NT2/D1 (cell line): ENCODE results near the gene UTP14C.
"Not testable (repeated sequence)": the region's sequence is repeated elsewhere in the genome, so short reads cannot be mapped to it uniquely, and the experiment has no call there.

Experiments used
- DNase-seq: peaks from one replicate; pipeline ENCODE4 v3.0.0-alpha.2; 2011; ENCODE audit warnings: low read depth, low spot score
- H3K27me3 ChIP-seq: 2 replicates; pipeline ENCODE4 v1.6.0; 2011; ENCODE audit warnings: mild to moderate bottlenecking; ENCODE audit not compliant: insufficient read length, insufficient read depth
- H3K36me3 ChIP-seq: 2 replicates; pipeline ENCODE4 v1.6.1; 2011; ENCODE audit warnings: mild to moderate bottlenecking, low read length, mixed read lengths; ENCODE audit not compliant: insufficient read depth, insufficient read length
- H3K4me1 ChIP-seq: 2 replicates; pipeline ENCODE4 v1.5.1; 2011; ENCODE audit not compliant: insufficient read depth, insufficient read length
- H3K4me3 ChIP-seq: 2 replicates; pipeline ENCODE4 v1.5.1; 2011; ENCODE audit warnings: low read depth; ENCODE audit not compliant: insufficient read length
- H3K9ac ChIP-seq: 2 replicates; pipeline ENCODE4 v1.6.0; 2011; ENCODE audit warnings: low read depth; ENCODE audit not compliant: insufficient read length
- H3K9me3 ChIP-seq: 2 replicates; pipeline ENCODE4 v1.5.1; 2011; ENCODE audit warnings: mild to moderate bottlenecking, low read length; ENCODE audit not compliant: insufficient read depth
- SUZ12 ChIP-seq: IDR thresholded peaks from 2 replicates; pipeline ENCODE4 v1.6.1; 2011; ENCODE audit not compliant: insufficient read length, insufficient read depth; ENCODE audit errors: extremely low read depth
- YY1 ChIP-seq: IDR thresholded peaks from 2 replicates; pipeline ENCODE4 v1.6.1; 2011; ENCODE audit not compliant: insufficient read length, insufficient read depth
- ZNF274 ChIP-seq: IDR thresholded peaks from 2 replicates; pipeline ENCODE4 v1.6.1; 2011; ENCODE audit warnings: mild to moderate bottlenecking, low read depth, low read length

The UTP14C gene

DNA sequence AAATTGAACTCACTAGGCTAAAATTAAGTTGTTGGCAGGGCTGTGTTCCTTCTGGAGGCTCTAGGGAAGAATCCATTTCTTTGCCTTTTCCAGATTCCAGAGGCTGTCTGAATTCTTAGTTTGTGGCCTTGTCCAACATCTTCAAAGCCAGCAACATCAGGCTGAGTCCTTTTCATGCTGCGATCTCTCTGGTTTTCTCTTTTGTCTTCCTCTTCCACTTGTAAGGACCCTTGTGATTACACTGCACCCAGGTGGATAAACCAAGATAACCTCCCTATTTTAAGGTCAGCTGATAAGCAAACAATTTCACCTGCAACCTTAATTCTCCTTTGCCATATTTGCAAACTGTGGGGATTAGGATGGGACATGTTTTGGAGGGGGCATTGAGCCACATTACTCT is 11.5 kb downstream of the UTP14C start:
- H3K36me3 ChIP-seq, result no peaks in the 10 kb centered on the region

DNA sequence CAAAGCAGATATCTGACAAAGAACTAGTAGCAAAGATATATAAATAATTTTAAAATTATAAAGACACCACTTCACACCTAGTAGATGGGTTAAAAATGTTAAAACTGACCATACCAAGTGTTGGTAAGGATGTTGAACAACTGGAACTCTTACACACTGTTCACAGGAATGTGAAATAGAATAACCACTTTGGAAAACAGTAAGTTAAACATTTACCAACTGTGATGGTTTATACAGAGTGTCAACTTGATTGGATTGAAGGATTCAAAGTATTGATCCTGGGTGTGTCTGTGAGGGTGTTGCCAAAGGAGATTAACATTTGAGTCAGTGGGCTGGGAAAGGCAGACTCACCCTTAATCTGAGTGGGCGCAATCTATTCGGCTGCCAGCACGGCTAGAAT is 19.2 kb downstream of the UTP14C start:
- DNase-seq, result no peak
- no peaks in the 10 kb centered on the region for H3K27me3 ChIP-seq
- H3K9me3 ChIP-seq, result no peaks in the 10 kb centered on the region
- H3K36me3 ChIP-seq, result no peaks in the 10 kb centered on the region
- no peak overlapping the region for H3K4me3 ChIP-seq
- H3K4me1 ChIP-seq, result no peaks in the 10 kb centered on the region
- H3K9ac ChIP-seq, result no peak overlapping the region
- no peak for TF ChIP-seq ZNF274
- TF ChIP-seq SUZ12, result no peak
- TF ChIP-seq YY1, result no peak

More for the DNA sequence above, 11.5 kb downstream of the UTP14C start:
- Histone ChIP-seq H3K27me3 (no peaks in the 10 kb centered on the region), H3K9me3 (no peaks in the 10 kb centered on the region), H3K4me1 (no peaks in the 10 kb centered on the region), H3K9ac (no peak overlapping the region), H3K4me3 (no peak overlapping the region)
- no peak for TF ChIP-seq YY1
- TF ChIP-seq ZNF274, result no peak
- TF ChIP-seq SUZ12, result no peak
- no peak for DNase-seq

DNA sequence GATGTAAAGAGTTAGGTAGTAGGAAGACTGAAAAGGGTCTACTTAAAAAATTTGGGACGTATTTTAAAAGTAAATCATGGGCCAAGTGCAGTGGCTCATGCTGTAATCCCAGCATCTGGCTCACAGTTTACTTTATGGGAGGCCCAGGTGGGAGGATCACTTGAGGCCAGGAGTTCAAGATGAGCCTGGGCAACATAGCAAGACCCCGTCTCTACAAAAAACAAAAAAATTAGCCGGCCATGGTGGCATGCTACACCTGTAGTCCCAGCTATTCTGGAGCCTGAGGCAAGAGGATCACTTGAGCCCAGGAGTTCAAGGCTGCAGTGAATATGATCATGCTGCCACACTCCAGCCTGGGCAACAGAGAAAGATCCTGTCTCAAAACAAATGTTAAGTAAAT is 23.0 kb downstream of the UTP14C start:
- Histone ChIP-seq H3K4me3 (no peak overlapping the region), H3K36me3 (no peaks in the 10 kb centered on the region), H3K9ac (no peak overlapping the region), H3K27me3 (no peaks in the 10 kb centered on the region), H3K9me3 (no peaks in the 10 kb centered on the region), H3K4me1 (no peaks in the 10 kb centered on the region)
- TF ChIP-seq SUZ12 (no peak), YY1 (no peak), ZNF274 (no peak)
- no peak for DNase-seq

DNA sequence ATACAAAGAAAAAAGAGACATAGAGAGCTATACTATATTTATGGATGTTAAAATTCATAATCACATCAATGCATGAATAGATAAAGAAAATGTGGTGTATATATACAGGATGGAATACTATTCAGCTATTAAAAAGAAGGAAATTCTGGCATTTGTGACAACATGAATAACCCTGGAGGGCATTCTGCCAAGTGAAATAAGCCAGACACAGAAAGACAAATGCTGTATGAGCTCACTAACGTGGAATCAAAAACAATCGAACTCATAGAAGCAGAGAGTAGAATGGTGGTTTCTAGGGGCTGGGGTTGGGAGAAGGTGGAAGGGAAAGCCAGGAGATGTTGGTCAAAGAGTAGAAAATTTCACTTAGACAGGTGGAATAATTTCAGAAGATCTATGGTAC is 24.0 kb downstream of the UTP14C start:
- H3K4me3 ChIP-seq, result no peak overlapping the region
- no peaks in the 10 kb centered on the region for H3K4me1 ChIP-seq
- DNase-seq, result no peak
- no peaks in the 10 kb centered on the region for H3K9me3 ChIP-seq
- H3K9ac ChIP-seq, result no peak overlapping the region
- no peaks in the 10 kb centered on the region for H3K36me3 ChIP-seq
- TF ChIP-seq ZNF274 (no peak), YY1 (no peak), SUZ12 (no peak)
- no peaks in the 10 kb centered on the region for H3K27me3 ChIP-seq

DNA sequence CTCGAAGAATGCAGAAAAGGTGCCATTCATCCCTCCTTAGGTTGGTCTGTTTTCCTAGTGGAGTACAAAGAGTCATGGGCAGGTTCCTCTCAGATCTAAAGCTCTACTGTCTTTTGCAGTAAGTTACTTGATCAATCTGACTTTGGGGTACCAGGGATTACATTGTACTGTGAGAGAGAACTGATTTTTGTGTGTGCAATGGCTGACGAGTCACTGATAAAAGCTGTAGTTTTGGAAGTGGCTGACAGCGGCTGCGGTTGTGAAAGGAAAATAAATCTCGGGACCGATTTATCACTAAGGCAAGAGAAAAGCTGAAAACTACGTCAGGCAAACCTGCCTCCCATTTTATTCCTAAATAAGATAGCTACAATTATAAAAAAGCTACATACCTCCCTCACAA is 26.9 kb downstream of the UTP14C start:
- DNase-seq, result no peak
- no peak overlapping the region for H3K9ac ChIP-seq
- H3K9me3 ChIP-seq, result no peaks in the 10 kb centered on the region
- H3K36me3 ChIP-seq, result no peaks in the 10 kb centered on the region
- TF ChIP-seq ZNF274 (no peak), YY1 (no peak), SUZ12 (no peak)
- no peak overlapping the region for H3K4me3 ChIP-seq
- no peaks in the 10 kb centered on the region for H3K27me3 ChIP-seq
- no peaks in the 10 kb centered on the region for H3K4me1 ChIP-seq

DNA sequence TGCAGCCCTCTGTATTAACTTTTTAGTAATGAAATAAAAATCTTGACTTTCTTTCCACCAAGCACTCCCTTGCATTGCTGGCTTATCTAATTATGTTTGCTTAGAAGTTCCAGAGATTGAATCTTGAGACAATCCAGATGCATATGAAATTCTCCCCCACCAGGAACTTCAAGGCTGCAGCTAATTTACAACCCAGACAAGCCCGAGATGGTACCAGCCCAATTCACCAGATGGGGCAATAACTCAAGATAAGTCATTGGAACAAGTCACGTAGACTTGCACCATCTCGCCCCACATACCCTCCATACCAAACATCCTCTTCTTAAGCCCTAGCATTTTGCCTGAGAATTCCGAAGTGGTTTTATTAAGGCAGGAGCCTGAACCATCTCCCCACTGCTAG is 29.0 kb downstream of the UTP14C start:
- no peaks in the 10 kb centered on the region for H3K4me1 ChIP-seq
- DNase-seq, result no peak
- TF ChIP-seq YY1 (no peak), ZNF274 (no peak), SUZ12 (no peak)
- no peaks in the 10 kb centered on the region for H3K9me3 ChIP-seq
- no peak overlapping the region for H3K9ac ChIP-seq
- no peaks in the 10 kb centered on the region for H3K36me3 ChIP-seq
- no peak overlapping the region for H3K4me3 ChIP-seq
- H3K27me3 ChIP-seq, result no peaks in the 10 kb centered on the region

DNA sequence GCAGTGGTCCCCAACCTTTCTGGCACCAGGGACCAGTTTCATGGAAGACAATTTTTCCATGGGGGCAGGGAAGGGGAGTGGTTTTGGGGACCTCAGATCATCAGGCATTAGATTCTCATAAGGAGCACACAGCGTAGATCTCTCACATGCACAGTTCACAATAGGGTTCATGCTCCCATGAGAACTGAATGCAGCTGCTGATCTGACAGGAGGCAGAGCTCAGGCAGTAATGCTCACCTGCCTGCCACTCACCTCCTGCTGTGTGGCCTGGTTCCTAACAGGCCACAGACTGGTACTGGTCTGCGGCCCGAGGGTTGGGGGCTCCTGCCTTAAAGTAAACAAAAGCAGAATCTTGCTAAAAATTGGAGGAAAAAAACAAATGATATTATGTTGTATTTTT is 36.6 kb downstream of the UTP14C start:
- H3K9me3 ChIP-seq, H3K27me3 ChIP-seq, H3K36me3 ChIP-seq, H3K9ac ChIP-seq, DNase-seq, H3K4me1 ChIP-seq, H3K4me3 ChIP-seq: not testable (repeated sequence)

DNA sequence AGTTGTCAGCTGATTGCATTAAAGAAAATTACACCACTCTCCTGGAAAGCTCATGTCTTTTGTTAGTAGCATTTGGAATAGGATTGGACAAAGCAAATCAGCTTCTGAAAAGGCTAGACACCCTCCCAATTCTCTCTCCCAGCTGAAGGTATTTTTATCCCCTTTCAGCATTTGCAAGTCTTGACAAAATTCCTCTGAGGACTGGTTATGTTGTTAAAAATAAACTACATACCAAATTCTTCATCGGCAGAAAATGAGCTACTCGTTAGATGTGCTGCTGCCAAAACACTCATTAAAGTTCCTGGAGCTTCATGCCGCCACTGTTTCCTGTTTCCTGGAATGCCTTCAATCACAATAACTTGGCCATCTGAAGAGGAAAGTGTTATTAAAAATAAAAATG is 37.1 kb downstream of the UTP14C start:
- no peak for DNase-seq
- no peak for TF ChIP-seq SUZ12
- H3K9me3 ChIP-seq, result no peaks in the 10 kb centered on the region
- no peak overlapping the region for H3K9ac ChIP-seq
- H3K27me3 ChIP-seq, result no peaks in the 10 kb centered on the region
- no peaks in the 10 kb centered on the region for H3K4me1 ChIP-seq
- no peaks in the 10 kb centered on the region for H3K36me3 ChIP-seq
- no peak overlapping the region for H3K4me3 ChIP-seq
